T-helper 1 cell treated with Interleukin-12 subunit alpha and Interleukin-12 subunit beta and Interleukin-4 antibody, amounts not matched to agents 30 ng/mL and 1 ng/mL, for 36 hours (primary cell): ENCODE data around the gene RELN. TPM values are rescaled to one million over a fixed set of nuclear protein-coding genes. Genes with fewer than 3 reads are reported as not detected.
"Not testable (repeated sequence)": the region's sequence is repeated elsewhere in the genome, so short reads cannot be mapped to it uniquely, and the experiment has no call there.

Source experiments
- intact Hi-C: fragments of 100-400 bp; cut with micrococcal nuclease; formaldehyde crosslinking; loops from one replicate; pipeline ENCODE4 v1.15.1; 2024
- total RNA-seq: library from RNA; stranded (reverse); gene quantifications from 2 replicates; pipeline ENCODE4 v1.2.3, GENCODE V29; 2022

The RELN gene
- total RNA-seq, 1 donor from 2014 or later = not detected

DNA sequence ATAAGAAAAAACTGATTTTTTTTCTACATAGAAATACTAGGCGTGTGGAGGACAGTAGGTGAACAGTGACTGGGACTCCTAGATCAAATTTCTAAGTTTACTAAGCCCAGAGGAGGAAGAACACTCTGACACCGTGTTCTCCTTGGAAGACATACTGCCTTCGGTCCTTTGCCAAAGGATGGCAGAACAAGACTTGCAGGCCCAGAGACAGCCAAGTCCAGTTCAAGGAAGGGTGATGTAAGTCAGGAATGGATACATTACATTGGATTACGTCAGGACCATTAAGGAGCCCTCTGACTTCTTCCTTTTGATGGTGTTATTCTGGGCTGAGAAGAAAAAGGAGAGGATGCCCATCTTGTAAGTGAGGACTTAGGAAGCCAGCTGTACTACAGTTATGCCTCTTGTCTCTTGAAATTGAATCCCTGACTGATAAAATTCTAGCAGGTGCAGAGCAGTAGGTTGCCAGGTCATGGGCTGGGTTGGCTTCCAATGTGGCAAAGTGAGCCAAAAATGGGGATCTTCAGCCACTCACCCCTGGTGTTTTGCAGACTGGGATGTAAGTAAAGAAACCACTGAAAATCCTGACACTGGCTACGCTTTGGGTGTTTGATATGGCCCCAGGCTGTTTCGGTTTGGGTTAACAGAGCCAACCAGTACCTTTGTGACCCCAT, 45.1 kb downstream of the RELN start:
- intact Hi-C loops = no loop called here

DNA sequence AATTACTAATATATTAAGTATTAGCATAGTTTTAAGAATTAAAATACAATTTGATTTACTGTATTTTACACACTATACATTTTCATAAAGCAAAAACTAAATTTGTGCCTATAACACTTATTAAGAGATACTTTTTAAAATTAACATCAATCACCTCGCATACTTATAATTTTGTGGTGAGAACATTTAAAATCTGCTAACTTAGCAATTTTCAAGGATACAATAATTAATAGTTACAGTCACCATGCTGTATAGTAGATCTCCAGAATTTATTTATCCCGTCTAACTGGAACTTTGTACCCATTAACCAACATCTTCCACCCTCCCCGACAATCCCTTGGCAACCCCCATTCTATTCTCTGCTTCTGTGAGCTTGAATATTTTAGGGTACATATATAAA, 47.5 kb downstream of the RELN start:
- intact Hi-C loops = no loop called here

DNA sequence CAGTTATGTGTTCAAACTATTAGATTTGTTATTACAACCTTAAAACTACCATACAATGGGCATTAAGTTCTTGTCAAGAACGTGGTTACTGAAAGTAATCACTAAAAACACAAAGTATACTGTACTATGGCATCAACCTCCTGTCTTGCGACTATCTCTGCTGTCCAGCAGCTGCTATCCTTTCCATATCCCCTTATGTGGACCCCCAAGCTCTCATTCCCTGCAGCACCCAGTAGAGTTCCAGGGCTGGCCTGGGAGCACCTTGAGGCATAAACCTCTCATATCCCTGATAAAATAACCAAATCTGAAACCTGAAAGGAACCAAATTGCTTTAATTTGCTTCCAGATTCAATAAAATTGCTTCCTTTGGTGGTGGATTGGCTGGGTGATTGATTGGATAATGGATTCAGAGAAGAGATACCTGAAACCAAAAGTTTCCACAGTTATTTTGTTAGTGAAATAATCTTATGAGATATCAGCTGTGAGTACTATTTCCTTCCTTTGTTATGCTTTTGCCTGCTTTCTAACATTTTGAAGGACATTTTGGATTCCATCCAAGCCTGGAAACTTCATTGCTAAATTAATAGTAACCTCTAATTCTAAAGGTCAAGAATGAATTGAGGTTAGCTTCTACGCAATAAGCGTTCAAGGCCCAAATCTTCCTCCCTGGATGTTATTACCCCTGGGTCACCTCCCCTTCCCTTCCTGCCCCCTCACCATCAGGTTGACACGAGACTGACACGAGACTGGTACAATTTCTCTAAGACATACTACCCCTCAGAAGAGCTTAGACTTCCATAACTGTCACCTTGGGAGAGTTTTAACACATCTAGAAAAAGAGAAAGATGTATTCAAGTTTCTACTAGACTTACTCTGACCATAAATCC, 48.8 kb downstream of the RELN start:
- intact Hi-C loops = no loop called here

DNA sequence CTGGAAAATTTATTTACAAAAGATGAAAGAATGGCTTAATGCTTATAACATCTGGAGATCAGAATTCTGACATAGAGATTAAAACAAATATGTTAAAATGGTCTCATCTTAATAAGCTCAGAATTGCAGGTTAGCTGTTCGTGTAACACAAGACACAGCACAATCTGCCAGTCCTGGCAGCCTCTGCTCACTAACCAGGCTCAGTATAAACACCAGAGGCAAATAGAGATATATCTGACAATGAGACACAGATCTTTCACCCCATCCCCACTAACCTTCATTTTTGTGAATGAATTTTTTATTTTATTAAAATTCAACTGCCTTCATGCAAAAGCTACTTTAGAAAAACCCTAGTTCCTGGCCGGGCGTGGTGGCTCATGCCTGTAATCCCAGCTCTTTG, 51.8 kb downstream of the RELN start:
- intact Hi-C loops = no loop called here

DNA sequence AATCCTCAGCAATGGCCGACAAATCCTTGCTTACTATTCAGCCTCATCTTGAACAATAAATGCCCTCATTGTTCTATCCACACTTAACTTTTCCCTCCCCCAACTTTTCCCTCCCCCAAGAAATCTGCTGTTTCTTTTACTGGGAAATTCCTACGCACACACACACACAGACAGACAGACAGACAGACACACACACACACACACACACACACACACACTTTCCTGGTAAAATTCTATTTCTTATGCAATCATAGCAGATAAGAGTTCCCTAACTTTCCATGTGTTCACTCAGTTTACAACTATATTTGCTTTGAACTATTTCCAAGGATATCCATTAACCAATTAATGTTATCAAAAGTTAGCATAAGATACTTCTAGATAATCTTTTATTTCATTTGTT, 52.9 kb downstream of the RELN start:
- intact Hi-C loops = no loop called here

DNA sequence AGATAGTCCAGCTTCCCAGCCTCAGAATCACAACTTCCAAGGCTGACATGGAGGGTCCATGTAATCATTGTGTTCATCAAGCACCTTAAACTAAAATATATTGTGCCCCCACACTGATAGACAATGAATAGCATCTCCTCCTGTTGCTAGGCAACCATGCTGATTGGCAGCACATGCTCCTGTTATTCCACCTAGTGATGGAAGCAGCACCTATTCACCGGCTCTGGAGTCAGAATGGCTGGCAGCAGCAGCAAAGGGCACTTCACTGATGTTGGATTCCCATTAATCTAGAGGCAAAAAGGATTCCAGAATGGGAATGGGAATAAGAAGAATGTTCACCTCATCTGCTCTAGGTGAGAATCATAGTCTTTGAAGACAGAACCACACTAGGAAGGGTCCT, 55.0 kb downstream of the RELN start:
- intact Hi-C loops = no loop called here

DNA sequence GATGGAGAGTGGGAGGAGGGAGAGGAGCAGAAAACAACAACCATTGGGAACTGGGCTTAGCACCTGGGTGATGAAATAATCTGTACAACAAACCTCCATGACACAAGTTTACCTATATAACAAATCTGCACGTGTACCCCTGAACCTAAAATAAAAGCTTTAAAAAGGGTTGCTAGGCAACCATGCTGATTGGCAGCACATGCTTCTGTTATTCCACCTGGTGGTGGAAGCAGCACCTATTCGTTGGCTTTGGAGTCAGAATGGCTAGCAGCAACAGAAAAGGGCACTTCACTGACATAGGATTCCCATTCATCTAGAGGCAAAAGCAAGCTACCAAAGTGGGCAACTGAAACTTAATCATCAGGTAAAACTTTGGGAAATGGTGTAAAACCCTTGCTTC, 57.1 kb downstream of the RELN start:
- intact Hi-C loops = no loop called here

DNA sequence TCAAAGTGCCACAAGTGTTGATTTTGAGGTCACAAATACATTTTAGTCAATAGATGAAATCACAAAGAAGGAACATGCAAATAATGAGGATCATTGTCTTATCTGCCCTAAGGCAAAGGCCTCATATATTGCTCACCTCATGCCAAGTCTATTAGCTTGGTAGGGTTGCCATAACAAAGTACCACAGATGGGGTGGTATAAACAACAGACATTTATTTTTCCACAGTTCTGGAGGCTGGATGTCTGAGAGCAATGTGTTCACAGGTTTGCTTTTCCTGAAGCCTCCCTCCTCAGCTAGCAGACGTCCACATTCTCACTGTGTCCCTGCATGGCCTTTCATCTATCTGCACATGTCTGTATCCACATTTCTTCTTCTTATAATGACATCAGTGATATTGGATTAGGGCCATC, 59.6 kb downstream of the RELN start:
- intact Hi-C loops = no loop called here

DNA sequence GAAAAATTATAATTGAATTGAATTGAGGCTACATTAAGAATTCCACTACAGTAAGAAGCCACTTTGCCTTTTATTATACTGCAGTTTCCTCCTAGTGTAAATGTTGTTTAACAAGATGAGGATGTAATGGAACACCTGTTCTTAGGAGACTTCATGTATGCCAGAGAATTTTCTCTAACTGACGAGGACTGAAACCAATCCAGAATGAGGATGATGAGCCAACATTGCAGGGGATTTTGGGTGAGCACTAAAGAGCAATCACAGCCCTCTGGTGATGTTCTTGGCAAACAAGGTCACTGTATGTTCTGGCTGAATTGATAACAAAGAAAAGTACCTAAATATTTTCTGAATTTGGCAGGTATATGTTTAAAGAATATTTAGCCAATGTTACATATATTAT, 60.9 kb downstream of the RELN start:
- intact Hi-C loops = no loop called here

DNA sequence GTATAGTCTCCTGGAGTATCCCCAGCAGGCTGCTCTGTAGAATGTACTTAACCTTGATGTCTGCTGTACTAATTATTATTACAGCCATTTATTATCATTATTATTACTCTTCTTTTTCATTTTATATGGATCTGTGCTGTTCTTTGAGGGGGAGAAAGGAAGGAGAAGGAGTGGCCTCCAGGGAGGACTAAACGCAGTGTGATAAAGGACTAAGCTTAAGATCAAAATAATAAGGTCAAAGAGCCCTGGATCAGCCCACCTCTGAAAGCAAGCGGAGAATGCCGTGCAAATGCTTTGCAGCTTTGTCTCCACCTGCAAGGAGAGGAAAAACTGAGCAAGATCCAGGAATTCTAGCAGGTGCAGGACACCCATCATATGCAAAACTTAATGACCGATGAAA, 65.3 kb downstream of the RELN start:
- intact Hi-C loops = no loop called here

DNA sequence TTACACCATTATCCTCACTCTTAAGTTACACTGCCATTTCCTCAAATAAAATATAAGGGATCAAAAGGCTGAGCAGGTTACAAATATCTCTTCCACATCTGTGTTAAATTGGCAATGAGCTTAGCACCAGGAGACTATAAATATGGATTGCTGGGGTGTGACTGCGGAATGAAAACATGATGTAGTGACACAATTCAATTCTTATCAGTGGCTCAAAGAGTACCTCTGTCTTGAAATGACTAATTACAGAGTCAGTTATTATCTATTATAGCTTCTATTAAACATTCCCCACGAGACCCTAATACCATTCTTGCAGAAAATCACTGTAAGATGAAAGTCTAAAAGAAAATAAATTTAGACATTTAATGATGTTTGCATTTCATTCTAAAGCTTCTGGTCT, 67.1 kb downstream of the RELN start:
- intact Hi-C loops = no loop called here

DNA sequence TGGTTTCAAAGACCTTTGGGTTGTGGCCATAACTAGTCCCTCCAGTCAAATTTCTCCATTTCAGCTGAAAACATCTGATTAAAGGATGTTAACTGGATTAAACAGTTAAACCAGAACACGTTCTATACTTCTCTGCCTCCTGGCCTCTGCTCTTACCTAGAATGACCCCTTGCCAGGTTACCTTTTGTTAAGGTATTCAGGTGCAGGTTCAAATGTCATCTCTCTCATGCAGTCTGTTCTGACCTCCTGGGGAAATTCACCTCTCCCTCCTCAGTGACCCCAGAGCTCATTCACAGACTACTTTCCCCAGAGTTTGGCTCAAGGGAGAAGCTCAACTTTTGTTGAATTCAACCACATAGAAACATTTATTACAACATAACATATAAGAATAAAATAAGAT, 67.8 kb downstream of the RELN start:
- intact Hi-C loops = no loop called here

DNA sequence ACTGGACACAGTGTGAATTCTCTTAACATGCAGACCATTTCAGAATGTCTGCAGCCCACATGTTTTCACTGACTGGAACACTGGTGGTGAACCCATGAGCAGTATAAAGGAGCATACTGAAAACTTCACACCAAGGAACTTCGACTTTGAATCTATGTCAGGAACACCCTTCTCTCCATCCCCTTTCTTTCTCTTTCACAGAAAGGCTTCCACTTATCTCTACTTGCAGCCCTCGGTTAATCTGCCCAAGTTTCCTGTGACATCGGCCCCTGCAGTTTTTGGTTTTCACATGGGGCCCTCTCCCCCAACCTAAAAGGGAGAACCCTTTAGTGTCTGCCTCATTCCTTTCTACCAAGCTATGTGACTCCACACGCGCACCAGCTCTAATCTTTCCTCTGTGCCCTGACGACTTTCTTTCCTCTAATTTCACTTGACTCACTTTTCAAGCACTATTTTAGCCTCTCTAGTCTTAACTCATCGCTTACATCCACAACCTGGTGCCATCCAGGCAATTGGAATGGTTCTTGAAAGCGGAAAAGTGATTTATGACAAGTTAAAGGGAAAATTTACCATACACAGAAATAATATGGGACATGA, 70.1 kb downstream of the RELN start:
- intact Hi-C loops = no loop called here

DNA sequence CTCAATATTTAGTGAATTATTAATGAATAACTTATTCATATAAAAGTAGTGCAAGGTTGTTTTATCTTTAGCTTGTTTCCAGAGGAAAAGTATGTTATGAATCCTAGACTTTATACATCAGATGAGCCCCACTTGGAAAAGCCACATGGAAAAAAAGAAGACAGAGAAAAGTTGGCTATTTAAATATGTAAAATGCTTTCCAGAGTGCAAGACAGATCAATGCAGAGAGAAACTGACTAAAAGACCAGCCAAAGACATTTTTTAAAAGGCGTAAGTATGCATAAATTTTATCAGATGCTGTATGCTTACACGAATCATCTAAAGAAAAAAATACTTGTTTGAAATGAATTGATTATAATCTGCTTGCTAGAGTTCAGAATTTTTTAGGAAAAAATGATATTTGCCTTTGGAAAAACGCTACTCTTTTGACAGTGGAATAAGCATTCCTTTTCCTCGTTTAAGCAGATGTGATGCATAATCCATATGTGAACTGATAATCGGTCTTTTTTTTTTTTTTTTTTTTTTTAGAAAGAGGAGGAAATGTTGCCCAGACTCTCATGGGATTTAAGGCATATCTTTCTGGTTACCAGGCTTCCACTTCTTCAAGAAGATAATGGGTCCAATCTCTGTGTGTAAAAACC, 70.7 kb downstream of the RELN start:
- intact Hi-C loops = no loop called here

DNA sequence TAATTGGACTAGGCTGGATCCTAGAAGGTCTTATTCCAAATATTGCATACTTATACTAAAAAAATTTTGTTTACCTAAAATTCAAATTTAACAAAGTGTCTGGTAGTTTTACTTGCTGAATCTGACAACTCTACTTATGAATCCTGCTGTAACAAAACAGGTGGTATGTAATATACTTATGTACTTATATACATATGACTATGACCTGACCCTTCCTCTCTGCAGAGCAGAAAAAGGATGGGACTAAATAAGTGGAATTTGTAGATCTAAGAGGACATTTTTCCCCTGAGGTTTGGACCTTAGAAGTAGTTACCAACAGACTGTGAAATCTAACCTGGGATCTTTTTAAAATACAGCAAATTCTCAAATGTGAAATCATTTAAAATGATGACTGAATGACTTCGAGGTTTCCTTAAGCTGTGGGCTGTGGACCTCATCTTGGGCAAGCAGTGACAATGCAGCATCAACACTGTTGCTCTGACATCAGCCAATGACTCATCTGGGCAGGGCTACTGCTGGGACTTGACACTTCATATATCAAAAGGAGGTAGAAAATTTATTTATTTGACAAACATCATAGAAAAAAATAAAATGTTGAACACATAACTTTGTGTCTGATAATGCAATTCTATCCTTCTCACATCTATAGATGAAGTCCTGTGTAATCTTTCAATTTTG, 73.6 kb downstream of the RELN start:
- intact Hi-C loops = no loop called here

DNA sequence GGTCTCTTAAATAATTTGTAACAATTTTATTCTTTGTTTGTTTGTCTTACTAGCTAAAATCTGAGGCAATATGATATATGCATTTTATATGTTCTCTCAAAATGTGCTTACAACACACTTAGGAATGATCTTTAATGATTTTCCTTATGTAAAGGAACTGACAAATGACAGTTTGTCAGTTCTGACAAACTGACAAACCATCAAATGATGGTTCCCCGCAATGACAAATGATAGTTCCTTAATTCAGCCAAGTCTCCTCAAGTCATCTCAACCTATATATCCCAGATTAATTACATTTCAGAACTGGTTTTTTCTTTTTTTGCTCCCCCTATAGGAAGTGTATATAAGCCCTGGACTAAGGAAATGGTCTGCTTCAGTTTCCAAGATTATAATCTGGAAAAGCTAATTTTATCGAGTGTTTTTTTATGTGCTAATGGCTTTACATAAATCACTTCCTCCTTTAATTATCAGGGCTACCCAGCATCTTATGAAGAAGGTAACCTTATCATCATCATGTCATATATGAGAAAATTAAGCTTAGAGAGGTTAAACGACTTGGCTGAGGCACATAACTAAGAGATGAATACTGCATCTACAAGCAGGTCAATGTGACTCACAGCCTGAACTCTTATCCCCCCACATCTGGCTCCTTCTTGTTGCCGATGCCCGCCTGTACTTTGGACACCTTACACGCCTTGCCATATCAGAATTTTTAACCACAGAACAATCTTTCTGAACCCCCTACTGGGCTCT, 75.1 kb downstream of the RELN start:
- intact Hi-C loops = no loop called here

DNA sequence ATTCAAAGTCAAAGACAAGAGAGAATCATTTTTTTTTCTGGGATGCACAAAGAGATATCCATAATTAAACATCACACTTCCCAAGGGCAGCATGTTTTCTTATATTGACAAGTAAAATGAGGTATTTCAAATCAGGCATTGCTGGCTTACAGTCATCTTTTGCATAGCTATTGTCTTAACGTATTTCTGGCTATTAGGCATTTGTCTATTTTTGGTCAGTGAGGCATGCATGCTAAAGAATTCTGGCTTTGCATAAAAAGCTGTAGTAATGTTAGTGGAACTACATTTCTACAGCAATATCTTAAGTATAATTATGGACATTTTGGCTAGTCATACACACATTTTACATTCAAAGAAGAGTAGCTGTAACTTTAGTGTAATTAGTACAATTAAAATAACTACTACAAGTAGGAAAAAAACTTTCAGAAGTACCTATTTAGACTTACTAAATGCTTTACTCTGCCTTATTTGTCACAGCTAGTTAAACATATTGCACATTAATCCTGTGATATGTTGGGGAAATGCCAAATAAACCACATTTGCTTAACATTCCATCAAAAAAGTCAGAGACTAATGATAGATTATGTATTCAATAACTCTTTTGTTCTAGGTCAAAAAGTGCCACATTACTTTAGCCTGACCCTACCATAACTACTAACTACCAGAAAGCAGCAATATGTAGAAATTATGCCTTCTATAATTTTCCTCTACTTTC, 76.4 kb downstream of the RELN start:
- intact Hi-C loops = no loop called here

DNA sequence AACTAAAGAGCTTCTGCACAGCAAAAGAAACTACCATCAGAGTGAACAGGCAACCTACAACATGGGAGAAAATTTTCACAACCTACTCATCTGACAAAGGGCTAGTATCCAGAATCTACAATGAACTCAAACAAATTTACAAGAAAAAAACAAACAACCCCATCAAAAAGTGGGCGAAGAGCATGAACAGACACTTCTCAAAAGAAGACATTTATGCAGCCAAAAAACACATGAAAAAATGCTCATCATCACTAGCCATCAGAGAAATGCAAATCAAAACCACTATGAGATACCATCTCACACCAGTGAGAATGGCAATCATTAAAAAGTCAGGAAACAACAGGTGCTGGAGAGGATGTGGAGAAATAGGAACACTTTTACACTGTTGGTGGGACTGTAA, 78.4 kb downstream of the RELN start:
- intact Hi-C loops = not testable (repeated sequence)

DNA sequence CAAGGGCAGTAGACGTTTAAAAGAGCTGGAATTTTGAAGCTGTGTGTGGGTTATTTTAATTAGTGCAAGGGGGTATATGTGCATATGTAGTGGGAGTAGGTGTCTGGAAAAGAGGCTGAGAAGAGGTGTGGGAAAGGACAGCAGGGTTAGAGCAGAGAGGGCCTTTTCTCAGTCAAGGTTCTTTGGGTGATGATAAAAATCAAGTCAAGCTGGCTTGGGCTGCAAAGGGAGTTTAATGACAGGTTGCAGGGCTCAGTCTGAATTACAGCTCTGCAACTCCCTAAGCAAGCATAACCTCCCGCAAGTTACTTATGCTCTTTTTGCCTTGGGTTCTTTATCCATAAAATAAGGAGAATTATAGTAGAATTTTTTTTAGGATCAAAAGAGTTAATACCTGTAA, 83.5 kb downstream of the RELN start:
- intact Hi-C loops = no loop called here

DNA sequence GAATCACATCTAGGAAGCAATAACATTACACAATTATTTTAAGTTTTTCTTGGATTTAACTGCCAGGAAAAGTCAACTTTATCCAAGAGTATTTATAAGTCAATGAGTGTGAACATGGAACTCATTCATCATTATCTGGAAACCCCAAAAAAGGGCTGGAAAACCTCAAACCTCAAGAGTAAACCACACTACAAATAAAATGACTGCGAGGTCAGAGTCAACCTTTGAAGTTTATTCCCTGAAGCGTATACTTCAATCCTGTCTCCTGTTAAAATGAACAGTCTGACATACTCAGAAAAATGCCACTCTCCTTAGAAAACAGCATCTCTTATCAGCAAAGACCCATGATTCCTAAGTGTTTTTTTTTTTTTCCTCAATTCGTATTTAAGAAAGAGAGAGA, 86.5 kb downstream of the RELN start:
- intact Hi-C loops = no loop called here
